ENCODE results near the gene DSCAML1.

DNA sequence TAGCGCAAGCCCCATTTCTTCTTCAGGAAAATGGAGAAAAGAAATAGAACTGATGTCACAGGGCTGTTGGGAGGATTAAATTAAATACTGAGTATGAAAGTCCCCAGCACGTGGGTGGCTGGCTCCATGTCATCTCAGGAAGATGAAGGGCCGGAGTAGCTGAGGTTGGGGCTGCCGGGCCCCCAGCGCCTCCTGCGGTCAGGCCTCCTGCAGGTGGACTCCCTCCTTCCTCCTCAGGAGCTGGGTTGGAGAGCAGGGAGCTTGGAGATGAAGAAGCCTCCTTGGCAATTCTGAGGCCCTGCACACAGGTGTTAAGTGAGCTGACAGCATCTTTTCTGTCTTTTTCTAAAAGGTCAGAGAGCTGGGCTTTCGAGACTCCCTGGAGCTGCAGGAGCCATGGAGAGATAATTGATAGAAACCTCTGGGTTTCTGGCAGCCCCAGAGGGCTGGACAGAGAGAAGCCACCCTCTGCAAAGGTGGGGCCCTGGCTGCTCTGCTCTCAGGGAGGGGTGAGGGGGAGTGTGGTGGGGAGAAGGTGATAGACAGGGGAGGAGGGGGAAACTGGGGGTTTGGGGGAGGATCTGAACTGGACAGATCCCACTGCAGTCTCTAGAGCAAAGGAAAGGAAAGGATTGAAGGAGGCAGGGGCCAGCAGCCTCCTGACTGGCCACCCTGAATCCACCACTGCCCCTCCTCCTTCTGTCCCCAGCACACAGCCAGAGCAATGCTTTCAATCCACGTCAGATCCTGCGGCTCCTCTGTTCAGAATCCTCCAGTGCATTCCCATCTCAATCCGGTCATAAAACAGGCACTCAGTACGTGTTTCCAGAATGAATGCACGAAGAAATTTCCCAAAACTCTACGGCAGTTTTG, 258.5 kb downstream of the DSCAML1 start:
- TF ChIP-seq, protein P1, sequence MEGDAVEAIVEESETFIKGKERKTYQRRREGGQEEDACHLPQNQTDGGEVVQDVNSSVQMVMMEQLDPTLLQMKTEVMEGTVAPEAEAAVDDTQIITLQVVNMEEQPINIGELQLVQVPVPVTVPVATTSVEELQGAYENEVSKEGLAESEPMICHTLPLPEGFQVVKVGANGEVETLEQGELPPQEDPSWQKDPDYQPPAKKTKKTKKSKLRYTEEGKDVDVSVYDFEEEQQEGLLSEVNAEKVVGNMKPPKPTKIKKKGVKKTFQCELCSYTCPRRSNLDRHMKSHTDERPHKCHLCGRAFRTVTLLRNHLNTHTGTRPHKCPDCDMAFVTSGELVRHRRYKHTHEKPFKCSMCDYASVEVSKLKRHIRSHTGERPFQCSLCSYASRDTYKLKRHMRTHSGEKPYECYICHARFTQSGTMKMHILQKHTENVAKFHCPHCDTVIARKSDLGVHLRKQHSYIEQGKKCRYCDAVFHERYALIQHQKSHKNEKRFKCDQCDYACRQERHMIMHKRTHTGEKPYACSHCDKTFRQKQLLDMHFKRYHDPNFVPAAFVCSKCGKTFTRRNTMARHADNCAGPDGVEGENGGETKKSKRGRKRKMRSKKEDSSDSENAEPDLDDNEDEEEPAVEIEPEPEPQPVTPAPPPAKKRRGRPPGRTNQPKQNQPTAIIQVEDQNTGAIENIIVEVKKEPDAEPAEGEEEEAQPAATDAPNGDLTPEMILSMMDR (IDR thresholded peaks at IDR 0.05) = no peak
- no peak for TF ChIP-seq POLR2A (IDR thresholded peaks at IDR 0.05)

Measured in upper lobe of left lung (tissue), 4 donors.